Measurements from ENCODE around the gene OR8S1. TPM values are rescaled to one million over a fixed set of nuclear protein-coding genes. Genes with fewer than 3 reads are reported as not detected.

The OR8S1 gene
- polyA plus RNA-seq, 1 of the 3 experiments (the other 2 are of a cell fraction): not detected

DNA sequence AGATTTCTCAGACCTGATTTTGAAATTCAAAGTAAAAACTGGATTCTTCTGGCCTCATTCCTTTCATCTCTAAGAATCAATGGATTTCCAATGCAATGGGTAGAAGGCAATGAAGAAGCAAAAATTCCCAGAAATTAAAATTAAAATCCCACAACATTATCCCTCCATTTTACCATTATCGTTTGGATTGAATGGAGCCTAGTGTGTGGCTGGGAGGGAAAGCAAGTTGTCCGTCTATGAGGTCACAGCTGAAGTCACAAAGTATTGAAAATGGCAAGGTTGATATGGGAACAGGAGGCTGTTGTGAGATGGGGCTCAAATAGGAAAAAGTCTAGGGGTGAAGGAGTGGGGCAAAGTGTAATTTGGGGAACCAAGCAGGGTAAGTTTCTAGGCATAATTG is 43.2 kb upstream of the OR8S1 start, which contains the start of gene C12orf54:
Gene C12orf54 (plus strand): TSS at position 301 of the 400 bp plus-strand sequence. CDS start 799 bp downstream, outside the sequence.
- Histone ChIP-seq H2AFZ (ENCODE audit: low read depth) (no peak within 1 kb of the TSS), H3K4me2 (no peak within 1 kb of the TSS), H4K20me1 (ENCODE audit: insufficient read depth) (no peaks in the 10 kb centered on the region), H3K27ac (ENCODE audit: low read depth in 2 of 2, low read length in 1 of 2) (no peak within 1 kb of the TSS), H3K9ac (no peak within 1 kb of the TSS), H3K9me3 (no peaks in the 10 kb centered on the region), H3K79me2 (ENCODE audit: insufficient read depth) (no peaks in the 10 kb centered on the region), H3K9me2 (no peaks in the 10 kb centered on the region), H3K4me1 (ENCODE audit: control insufficient read depth in 1 of 2, insufficient read depth in 2 of 2, low read depth in 1 of 2, low read length in 1 of 2) (no peaks in the 10 kb centered on the region), H3F3A (replicated peaks; ENCODE audit: insufficient read depth) (no peaks in the 10 kb centered on the region), H3K36me3 (replicated peaks in 1 of 2; ENCODE audit: control insufficient read depth in 1 of 2, insufficient read depth in 2 of 2, low read length in 1 of 2) (no peaks in the 10 kb centered on the region), H3K27me3 (ENCODE audit: insufficient read depth) (no peaks in the 10 kb centered on the region), H3K4me3 (ENCODE audit: low read depth in 2 of 2, low read length in 1 of 2) (no peak within 1 kb of the TSS)
- POLR2A ChIA-PET: no interaction called here
- TF ChIP-seq FOXM1 (IDR thresholded peaks at IDR 0.05; ENCODE audit: low read depth): no peak
- no peak for TF ChIP-seq USF1 (IDR thresholded peaks at IDR 0.05; ENCODE audit: borderline replicate concordance, low read depth)
- WGBS (ENCODE audit: low lambda C conversion rate): 2% methylated on average over 2 of the region's 2 CpGs
- no peak for DNase-seq
- CTCF ChIA-PET: interaction anchor here (0.6 kb wide), 1 partner anchor 105 kb away, joined by 3 read pairs; no protein-coding TSS in a partner anchor

GRCh38 chr12:48482930-48483329 is 42.5 kb upstream of the OR8S1 start:
- Histone ChIP-seq H2AFZ (ENCODE audit: low read depth) (no peak overlapping the region), H3K4me3 (ENCODE audit: low read depth in 2 of 2, low read length in 1 of 2) (no peak overlapping the region), H3K9me2 (no peaks in the 10 kb centered on the region), H3K9ac (no peak overlapping the region), H4K20me1 (ENCODE audit: insufficient read depth) (no peaks in the 10 kb centered on the region), H3K27ac (ENCODE audit: low read depth in 2 of 2, low read length in 1 of 2) (no peak overlapping the region), H3F3A (replicated peaks; ENCODE audit: insufficient read depth) (no peaks in the 10 kb centered on the region), H3K36me3 (replicated peaks in 1 of 2; ENCODE audit: control insufficient read depth in 1 of 2, insufficient read depth in 2 of 2, low read length in 1 of 2) (no peaks in the 10 kb centered on the region), H3K4me1 (ENCODE audit: control insufficient read depth in 1 of 2, insufficient read depth in 2 of 2, low read depth in 1 of 2, low read length in 1 of 2) (no peaks in the 10 kb centered on the region), H3K27me3 (ENCODE audit: insufficient read depth) (no peaks in the 10 kb centered on the region), H3K9me3 (no peaks in the 10 kb centered on the region), H3K79me2 (ENCODE audit: insufficient read depth) (no peaks in the 10 kb centered on the region), H3K4me2 (no peak overlapping the region)
- no peak for DNase-seq
- no peak for TF ChIP-seq RAD21 (IDR thresholded peaks at IDR 0.05; ENCODE audit: low read length)
- no peak for TF ChIP-seq SMC3 (IDR thresholded peaks at IDR 0.05; ENCODE audit: low read depth, low read length)
- no peak for TF ChIP-seq EZH2phosphoT487 (IDR thresholded peaks at IDR 0.05; ENCODE audit: borderline replicate concordance, low read depth)
- TF ChIP-seq RFX5 (IDR thresholded peaks at IDR 0.05; ENCODE audit: low read length): no peak
- TF ChIP-seq TCF12 (IDR thresholded peaks at IDR 0.05): no peak
- no peak for TF ChIP-seq RCOR1 (IDR thresholded peaks at IDR 0.05; ENCODE audit: low read length)
- no peak for TF ChIP-seq NFIC (IDR thresholded peaks at IDR 0.05; ENCODE audit: borderline replicate concordance)
- TF ChIP-seq NRF1 (IDR thresholded peaks at IDR 0.05; ENCODE audit: low read depth, low read length): no peak
- no peak for TF ChIP-seq POLR2AphosphoS5 (IDR thresholded peaks at IDR 0.05; ENCODE audit: low read depth, low read length)
- TF ChIP-seq CHD2 (IDR thresholded peaks at IDR 0.05; ENCODE audit: low read length, partially characterized antibody): no peak
- TF ChIP-seq USF1 (IDR thresholded peaks at IDR 0.05; ENCODE audit: borderline replicate concordance, low read depth): no peak
- CTCF ChIA-PET: no interaction called here
- POLR2A ChIA-PET: no interaction called here
- 41% methylated on average over 3 of the region's 3 CpGs for WGBS (ENCODE audit: low lambda C conversion rate)

DNA sequence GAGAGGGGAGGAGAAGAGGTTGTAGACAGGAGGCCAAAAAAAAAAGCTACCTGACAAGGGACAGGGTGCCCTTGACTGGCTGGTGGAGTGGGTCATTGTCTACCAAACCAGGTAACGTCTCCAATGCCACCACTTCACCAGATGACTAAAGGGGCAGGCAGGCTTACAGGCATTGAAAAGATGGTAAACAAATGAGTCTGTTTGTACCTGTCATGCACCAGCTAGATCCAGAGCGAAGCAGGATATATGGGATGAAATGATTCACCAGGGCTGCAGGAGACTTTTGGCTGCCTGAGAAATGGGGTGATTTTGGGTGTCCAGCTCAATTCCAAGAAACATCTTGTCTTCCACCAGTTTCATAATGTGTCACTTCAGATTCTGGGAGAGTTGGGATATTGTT is 39.2 kb upstream of the OR8S1 start:
- POLR2A ChIA-PET: no interaction called here
- Histone ChIP-seq H3K27ac (ENCODE audit: low read depth in 2 of 2, low read length in 1 of 2) (no peak overlapping the region), H3K4me1 (ENCODE audit: control insufficient read depth in 1 of 2, insufficient read depth in 2 of 2, low read depth in 1 of 2, low read length in 1 of 2) (no peaks in the 10 kb centered on the region), H3K4me3 (ENCODE audit: low read depth in 2 of 2, low read length in 1 of 2) (no peak overlapping the region), H3K9me2 (no peaks in the 10 kb centered on the region), H4K20me1 (ENCODE audit: insufficient read depth) (no peaks in the 10 kb centered on the region), H3K36me3 (replicated peaks in 1 of 2; ENCODE audit: control insufficient read depth in 1 of 2, insufficient read depth in 2 of 2, low read length in 1 of 2) (no peaks in the 10 kb centered on the region), H2AFZ (ENCODE audit: low read depth) (no peak overlapping the region), H3K9ac (no peak overlapping the region), H3K27me3 (ENCODE audit: insufficient read depth) (no peaks in the 10 kb centered on the region), H3K79me2 (ENCODE audit: insufficient read depth) (no peaks in the 10 kb centered on the region), H3K4me2 (no peak overlapping the region), H3K9me3 (no peaks in the 10 kb centered on the region), H3F3A (replicated peaks; ENCODE audit: insufficient read depth) (no peaks in the 10 kb centered on the region)
- CTCF ChIA-PET: no interaction called here
- no peak for DNase-seq
- WGBS (ENCODE audit: low lambda C conversion rate): 0% methylated on average over 2 of the region's 2 CpGs
- no peak for TF ChIP-seq CTCF (IDR thresholded peaks at IDR 0.05)
- TF ChIP-seq NRF1 (IDR thresholded peaks at IDR 0.05; ENCODE audit: low read depth, low read length): no peak
- no peak for TF ChIP-seq SIN3A (IDR thresholded peaks at IDR 0.05; ENCODE audit: borderline replicate concordance, low read depth, low read length)
- no peak for TF ChIP-seq ELF1 (IDR thresholded peaks at IDR 0.05)
- TF ChIP-seq FOXM1 (IDR thresholded peaks at IDR 0.05; ENCODE audit: low read depth): no peak
- TF ChIP-seq FOSL2 (IDR thresholded peaks at IDR 0.05; ENCODE audit: borderline replicate concordance, low read depth): no peak
- no peak for TF ChIP-seq CHD2 (IDR thresholded peaks at IDR 0.05; ENCODE audit: low read length, partially characterized antibody)
- TF ChIP-seq, protein P1, sequence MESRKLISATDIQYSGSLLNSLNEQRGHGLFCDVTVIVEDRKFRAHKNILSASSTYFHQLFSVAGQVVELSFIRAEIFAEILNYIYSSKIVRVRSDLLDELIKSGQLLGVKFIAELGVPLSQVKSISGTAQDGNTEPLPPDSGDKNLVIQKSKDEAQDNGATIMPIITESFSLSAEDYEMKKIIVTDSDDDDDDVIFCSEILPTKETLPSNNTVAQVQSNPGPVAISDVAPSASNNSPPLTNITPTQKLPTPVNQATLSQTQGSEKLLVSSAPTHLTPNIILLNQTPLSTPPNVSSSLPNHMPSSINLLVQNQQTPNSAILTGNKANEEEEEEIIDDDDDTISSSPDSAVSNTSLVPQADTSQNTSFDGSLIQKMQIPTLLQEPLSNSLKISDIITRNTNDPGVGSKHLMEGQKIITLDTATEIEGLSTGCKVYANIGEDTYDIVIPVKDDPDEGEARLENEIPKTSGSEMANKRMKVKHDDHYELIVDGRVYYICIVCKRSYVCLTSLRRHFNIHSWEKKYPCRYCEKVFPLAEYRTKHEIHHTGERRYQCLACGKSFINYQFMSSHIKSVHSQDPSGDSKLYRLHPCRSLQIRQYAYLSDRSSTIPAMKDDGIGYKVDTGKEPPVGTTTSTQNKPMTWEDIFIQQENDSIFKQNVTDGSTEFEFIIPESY (IDR thresholded peaks at IDR 0.05; ENCODE audit: borderline replicate concordance, low read depth): no peak
- TF ChIP-seq MEF2A (IDR thresholded peaks at IDR 0.05; ENCODE audit: borderline replicate concordance, low read depth): no peak
- no peak for TF ChIP-seq RFX5 (IDR thresholded peaks at IDR 0.05; ENCODE audit: low read length)
- TF ChIP-seq YY1 (IDR thresholded peaks at IDR 0.05; ENCODE audit: low read depth): no peak
